Islet of Langerhans (tissue), 1 donor: ENCODE results near the gene FAM111A.
"Not testable (repeated sequence)": the region's sequence is repeated elsewhere in the genome, so short reads cannot be mapped to it uniquely, and the experiment has no call there.

ENCODE experiments used
- FAIRE-seq: peaks from one replicate; lab custom pipeline; 2011; peaks lifted over from hg19 to GRCh38; lab: Jason Lieb, UNC

Gene FAM111A, protein sequence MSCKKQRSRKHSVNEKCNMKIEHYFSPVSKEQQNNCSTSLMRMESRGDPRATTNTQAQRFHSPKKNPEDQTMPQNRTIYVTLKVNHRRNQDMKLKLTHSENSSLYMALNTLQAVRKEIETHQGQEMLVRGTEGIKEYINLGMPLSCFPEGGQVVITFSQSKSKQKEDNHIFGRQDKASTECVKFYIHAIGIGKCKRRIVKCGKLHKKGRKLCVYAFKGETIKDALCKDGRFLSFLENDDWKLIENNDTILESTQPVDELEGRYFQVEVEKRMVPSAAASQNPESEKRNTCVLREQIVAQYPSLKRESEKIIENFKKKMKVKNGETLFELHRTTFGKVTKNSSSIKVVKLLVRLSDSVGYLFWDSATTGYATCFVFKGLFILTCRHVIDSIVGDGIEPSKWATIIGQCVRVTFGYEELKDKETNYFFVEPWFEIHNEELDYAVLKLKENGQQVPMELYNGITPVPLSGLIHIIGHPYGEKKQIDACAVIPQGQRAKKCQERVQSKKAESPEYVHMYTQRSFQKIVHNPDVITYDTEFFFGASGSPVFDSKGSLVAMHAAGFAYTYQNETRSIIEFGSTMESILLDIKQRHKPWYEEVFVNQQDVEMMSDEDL

DNA sequence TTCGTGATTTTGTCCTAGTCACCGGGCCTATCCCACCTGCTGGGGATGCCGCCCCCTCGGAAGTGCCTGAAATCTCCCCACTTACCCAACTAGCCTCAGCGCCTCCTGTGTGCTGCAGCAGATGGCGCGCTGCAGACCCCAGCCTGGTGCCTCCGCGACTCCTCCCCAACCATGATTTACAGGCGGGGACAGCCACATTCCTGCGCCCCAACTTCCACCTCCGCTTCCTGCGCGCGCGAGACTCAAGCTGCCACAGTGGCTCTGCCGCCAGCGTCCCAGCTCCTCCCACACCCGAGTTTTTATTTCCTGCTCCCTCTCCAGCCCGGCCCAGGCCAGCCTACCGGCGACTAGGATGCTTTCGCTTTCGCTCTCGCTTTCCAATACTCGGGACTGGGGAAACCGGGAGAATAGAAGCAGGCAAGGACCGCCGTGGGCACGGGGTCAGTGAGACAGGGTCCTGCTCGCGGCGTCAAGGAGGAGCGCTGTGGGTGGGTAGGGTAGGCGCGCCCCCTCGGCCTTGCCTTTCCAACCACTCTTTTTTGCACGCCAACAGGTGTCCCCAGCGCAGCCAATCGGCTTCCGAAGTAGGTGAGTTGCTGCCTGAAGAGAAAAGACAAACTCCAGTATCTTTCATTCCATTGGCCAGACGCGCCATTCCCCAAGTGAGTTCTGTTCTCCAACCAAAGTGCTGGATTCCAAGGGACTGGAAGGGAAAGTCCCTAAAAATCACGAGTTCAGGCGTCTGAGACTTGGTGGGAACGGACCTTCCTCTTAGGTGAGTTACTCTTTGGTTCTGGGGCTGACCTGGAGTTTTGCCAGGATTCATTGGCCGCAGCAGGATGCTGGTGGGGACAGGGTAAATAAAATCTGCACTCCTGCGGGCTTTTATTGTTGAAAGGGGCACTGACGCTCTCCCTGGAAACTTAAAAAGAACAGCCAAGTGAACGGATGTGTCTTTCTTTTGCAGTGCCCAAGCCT, at the start of gene FAM111A:
FAM111A (plus strand) TSS at position 327 of the 978 bp plus-strand sequence. CDS start 6,017 bp downstream, outside the sequence.
- peak; percentile 81 for FAIRE-seq

DNA sequence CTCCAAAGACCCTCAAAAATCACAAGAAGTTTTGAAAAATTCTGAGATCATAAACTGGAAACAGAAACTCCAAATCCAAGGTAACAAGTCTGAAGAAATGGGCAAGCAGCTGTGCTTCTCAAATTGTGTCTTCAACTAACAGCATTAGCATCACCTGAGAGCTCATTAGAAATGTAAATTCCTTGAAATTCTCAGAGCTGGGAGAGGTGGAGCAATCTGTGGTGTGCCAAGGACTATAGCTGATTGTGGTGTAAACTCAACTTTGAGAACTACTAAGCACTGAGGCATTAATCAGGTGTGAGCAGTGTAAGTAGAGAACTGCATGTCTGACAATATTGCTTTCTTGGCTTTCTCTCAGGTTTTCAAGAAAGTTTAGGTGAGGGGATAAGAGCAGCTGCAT, 49.1 kb upstream of the FAM111A start:
- not testable (repeated sequence) for FAIRE-seq

DNA sequence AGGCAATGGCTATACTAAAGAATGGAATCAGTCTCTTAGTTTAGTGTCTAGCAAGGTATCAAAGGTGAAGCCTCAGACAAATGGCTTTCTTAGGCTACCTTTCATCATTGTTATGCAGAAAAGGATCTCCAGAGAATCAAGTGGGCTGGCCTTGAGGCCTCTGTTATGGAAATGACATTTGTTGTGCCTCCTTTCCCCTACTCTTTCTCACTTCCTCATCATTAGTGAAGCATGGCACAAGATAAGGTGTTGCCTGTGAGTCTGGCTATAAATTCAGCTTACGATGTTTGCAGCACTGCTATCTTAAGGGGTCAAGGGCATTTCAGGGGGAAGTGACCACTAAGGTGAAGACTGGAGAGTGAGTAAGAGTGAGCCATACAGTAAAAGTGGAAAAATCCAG, 47.4 kb upstream of the FAM111A start:
- not testable (repeated sequence) for FAIRE-seq

DNA sequence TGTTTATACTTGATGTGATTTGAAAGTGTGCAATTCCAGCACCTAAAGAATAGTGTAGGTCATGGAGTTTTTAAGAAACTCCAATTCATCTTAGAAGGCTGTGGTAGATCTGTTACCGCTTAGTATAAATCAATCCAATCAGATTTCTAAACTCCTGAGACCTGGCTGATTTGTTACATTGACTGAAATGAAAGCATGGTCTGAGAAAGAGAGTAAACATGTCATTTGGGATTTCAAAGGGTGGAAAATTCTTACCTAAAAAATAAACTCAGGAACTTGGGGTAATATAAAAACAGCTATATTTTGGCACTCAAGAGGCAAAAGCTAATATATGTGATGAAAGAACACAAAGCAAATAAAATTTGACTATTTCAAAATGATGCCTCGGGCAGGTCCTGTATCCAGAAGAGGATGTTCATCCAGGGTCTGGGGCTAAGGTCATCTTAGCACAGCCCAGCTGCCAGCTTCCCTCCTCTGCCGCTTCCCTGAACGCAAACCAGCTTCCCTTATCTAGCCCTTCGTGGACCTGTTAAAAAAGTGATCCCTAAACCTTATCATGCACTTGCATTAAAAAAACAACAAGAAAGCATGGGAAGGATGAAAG, 46.6 kb upstream of the FAM111A start:
- not testable (repeated sequence) for FAIRE-seq

DNA sequence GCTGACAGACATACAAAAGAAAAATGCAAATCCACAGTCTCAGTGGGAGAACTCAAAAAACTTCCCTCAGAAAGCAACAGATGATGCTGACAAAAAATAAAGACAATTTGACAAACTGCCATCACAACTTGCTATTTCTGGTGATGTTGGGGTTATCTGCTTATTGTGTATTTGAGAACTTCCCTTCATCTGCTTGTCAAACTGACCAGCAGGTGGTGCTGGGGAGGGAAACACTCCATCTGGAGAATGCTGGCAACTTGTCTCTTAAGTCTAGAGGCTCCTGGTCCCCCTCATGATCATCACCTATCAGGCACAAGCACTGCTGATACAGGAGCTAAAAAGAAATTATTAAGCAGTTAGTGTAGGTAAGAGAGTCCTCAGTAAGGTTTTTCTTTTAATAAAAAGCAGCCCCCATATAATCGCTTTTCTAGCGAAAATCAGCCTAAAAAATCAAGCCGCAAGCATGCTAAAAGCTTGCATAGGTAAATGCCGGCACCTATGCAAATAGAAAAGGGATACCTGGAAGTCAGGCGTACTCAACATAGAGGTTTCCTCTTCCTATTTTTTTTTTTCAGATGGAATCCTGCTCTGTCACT, 45.4 kb upstream of the FAM111A start:
- no peak for FAIRE-seq

DNA sequence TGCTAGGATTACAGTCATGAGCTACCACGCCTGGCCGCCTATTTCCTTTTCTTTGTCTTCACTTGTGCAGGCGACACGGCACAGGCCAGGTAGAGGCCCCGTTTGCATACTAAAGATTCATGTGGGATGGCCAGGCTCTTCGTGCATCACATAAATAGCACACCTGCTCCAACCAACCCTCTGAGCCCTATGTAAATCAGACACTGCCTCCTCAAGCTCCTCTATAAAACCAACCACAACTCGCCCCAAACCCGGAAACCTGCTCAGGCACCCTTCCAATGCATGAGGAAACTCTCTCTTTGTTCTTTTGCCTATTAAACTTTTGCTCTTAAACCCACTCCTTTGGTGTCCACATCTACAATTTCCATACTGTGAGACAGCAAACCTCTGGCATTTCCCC, 44.7 kb upstream of the FAM111A start:
- not testable (repeated sequence) for FAIRE-seq

DNA sequence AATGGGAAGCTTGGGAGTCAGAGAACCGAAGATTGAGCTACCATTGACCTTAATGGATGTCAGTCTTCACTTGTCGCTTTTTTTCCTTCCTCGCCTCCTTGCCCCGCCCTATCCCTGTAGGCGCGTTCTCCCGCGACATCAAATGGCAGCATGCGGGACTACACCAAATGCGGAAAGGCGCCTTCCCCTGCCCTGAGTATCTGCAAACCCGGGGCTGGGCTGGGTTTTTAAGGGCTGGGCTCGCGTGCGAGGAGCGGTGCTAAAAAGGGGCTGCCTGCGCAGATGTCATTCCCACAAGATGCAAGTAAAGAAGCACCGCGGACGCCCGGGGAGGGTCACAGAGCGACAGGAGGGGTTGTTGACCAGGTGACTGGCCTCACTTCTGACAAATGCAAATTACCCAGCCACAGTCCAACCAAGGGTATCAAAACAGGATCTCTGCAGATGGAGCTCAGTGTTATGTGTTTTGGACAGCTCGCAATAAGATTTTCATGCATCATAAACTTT, 40.3 kb upstream of the FAM111A start:
- FAIRE-seq: no peak

DNA sequence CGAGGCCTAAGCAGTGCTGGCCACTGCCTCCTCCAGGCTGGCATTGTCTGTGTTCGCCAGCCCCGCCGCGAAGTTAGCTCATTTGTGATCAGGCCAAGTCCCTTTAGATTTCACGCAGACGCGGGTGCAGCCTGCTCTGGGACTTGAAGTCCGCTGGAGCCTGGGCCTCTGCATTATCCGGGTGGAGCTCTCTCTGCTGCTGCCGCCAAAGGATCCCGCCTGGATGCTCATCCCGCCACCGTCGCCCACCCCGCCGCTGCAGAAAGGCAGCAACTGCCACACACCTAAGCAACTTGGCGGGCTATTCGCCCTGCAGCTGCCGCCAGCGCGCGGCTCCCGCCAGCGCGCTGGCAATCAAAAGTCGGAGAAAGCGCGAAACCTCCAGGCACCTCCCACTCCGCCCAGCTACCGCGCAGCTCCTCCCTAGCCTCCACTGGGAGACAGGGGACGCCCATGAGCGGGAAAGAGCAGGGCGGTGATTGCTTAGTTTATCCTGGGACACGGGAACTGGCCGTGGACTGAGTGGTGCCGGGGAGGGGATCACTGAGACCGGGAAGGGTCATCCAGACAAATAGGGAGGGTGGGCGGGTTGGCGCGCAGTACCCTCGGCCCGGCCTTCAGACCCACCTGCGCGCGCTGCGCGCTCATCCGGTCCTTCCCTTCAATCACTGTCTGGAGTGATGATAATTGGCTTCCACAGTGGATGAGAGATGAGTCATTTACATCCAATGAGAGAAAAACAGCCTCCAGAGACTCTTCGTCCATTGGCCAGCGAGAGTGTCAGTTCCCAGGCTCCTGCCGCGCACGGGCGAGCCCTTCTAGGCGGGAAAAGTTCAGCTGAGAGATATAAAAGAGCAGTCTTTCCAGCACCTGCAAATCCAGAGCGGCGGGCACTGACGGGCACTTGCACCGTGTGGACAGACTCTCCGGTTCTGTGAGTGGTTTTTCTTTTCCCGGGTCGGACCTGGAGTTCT, 36.0 kb upstream of the FAM111A start, which contains the start of gene FAM111B:
FAM111B (plus strand) TSS at position 875 of the 974 bp plus-strand sequence. CDS start 2,389 bp downstream, outside the sequence.
- FAIRE-seq: peak; percentile 49

DNA sequence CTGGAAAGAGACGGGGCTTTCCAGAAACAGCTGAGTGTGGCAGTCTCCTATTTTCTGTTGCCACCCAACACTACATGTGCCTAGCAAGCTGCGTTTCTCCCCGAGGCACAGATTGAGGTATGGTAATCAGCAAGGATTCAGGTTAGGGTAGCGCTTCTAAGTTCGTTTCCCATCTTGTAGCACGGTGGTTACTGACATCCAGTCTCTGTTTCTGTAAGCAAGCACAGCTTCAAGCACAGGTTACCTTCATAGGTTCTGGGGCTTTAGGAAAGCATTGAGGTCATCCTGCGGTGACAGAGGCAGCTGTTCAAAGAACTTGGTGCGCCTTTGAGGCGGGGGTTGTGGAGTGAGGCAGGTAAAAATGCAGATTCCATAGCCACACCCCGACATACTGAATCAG, 34.9 kb upstream of the FAM111A start:
- not testable (repeated sequence) for FAIRE-seq

DNA sequence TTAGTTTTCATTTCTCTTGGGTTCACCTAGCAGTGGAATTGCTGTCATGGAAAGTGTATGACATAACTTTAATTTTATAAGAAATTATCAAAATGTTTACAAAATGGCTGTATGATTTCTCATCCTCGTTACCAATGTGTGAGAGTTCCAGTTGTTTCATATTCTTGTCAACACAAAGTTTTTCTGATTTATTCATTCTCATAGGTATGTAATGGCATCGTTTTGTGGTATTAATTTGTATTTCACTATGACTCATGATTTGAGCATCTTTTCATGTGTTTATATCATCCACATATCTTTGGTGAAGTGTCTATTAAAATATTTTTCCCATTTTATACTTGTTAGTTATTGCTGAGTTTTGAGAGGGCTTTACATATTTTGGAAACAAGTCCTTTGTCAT, 30.2 kb upstream of the FAM111A start:
- no peak for FAIRE-seq

DNA sequence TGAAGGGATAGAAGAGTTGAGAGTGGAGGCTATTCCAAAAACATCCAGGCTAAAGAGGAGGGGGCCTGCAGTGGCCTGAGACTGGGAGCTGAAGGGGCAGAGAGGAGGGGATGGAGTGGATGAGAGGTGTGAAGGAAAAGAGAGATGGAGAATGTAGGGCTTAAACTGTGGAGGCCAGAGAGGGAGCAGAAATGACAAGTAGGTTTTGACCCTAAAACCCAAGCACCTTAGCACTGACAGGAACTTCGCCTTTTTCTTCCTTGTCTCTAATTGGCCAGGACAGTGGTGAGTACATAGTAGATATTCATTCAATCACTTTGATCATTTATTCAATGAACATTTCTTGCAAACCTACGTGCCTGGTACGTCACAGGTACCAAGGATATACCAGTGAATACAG, 28.3 kb upstream of the FAM111A start:
- no peak for FAIRE-seq

DNA sequence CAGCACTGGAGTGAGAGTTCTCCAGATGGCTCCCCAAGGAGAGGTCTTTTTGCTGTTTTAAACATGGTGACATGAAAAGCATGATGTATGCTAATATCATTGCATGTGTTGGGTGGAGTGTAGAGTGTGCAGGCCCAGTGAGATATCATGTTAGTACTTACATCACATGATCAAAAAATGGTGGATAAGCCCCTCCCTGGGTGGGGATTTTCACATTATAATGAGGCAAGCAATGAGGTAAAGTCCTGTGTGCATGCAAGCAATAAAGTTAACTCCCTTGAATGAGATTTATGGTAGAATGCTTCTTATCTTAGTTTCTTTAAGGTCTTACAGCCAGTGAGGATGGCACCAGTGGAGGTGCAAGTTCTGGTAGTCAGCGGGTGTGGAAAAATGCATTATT, 27.1 kb upstream of the FAM111A start:
- no peak for FAIRE-seq

DNA sequence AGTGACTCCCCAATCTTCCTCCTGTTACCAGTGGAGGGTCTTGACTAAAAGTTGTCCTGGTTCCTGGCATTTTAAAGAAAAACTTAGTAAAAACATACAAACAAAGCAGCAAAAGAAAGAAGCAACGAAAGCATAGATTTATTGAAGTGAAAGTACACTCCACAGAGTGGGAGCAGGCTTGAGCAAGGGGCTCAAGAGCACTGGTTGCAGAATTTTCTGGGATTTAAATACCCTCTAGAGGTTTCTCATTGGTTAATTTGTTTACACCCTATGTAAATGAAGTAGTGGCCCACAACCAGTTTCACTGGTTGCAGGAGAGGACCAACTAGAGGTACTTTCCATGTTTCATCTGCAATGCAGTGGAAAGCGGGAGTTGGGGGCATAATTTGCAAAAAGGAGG, 24.9 kb upstream of the FAM111A start:
- FAIRE-seq: no peak

DNA sequence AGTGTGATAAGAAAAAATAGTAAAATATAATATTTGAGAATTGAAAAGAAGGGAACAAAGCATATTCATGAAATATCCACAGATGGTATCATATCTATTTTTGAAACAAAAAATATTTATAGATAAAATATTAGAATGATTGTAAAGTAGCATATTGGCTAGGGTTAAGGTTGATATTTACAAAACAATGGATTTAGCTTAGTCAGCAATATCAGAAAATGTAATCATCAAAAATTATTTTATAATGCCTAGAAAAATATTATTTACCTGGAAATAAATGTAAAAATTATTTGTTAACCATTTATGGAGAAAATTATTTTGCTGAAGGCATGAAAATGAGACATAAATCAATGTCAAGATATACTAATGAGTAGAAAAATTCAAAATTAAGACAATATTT, 22.8 kb upstream of the FAM111A start:
- no peak for FAIRE-seq

DNA sequence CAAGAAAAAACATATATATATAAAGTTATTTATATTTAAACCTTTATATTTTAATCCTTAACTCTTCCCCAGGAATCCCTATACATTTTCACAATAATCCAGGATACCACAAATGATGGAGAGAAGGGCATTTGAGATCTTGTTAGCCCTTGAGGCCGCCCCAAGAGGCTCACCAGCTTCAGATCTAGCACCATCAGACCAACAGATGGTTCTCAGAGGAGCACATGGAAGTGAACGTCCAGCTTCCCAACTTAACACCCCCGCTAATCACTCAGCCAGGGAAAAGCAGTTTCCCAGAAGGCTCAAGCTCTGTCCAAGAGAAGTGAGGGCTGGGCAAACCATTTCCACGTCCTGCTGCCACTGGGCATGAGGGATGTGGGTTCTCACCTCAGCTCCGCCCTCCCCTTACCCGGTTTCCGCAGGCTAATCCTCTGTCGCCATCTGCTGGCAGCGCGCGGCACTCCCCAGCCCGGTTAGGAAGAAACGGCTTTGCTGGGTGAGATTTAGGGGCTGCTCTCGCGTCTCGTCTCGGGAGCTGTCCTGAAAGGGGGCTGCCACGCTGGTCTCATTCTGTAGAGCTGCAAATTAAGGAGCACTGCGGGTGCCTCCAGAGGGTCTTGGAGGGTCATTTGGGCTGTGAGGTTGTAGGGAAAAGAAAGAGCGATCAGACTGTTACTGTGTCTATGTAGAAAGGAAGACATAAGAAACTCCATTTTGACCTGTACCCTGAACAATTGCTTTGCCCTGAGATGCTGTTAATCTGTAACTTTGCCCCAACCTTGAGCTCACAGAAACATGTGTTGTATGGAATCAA, 6.8 kb upstream of the FAM111A start:
- no peak for FAIRE-seq

DNA sequence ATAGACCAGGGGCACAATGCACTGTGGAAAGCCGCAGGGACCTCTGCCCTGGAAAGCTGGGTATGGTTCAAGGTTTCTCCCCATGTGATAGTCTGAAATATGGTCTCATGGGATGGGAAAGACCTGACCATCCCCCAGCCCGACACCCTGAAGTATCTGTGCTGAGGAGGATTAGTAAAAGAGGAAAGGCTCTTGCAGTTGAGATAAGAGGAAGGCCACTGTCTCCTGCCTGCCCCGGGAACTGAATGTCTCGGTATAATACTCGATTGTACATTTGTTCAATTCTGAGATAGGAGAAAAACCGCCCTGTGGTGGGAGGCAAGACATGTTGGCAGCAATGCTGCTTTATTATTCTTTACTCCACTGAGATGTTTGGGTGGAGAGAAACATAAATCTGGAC, 6.1 kb upstream of the FAM111A start:
- not testable (repeated sequence) for FAIRE-seq

DNA sequence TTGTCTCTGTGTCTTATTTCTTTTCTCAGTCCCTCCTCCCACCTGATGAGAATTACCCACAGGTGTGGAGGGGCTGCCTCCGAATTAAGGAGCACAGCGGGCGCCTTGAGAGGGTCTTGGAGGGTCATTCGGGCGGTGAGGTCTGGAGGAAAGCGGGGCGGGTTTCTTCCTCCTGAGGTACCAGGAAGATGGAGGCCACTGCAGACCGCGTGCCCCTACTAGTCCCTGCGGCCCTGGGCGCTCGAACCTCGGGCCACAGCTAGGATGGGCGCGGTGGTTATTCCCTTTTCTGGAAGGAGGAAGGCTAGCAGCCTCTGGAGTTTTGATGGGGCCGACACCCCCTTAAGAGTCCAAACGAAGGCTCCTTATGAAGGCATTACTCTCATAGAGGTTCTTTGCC, 5.5 kb upstream of the FAM111A start:
- no peak for FAIRE-seq

DNA sequence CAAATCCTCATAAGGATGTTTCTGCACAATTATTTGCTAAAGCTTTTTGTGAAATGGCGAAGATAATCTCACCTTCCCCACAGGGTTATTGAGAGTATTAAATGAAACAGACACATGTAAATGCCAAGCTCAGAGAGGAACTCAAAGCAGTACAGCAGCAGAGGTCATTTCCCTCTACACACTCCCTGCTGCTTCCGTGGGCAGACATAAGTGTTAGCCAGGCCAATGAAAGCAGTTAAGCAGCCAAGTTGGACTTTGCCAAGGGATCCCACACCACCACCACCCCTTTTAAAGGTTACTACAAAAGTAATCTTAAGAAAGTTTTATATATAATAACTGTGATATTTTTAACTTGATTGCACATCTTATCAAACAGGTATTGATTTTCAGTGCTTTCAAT, 4.0 kb upstream of the FAM111A start:
- no peak for FAIRE-seq

DNA sequence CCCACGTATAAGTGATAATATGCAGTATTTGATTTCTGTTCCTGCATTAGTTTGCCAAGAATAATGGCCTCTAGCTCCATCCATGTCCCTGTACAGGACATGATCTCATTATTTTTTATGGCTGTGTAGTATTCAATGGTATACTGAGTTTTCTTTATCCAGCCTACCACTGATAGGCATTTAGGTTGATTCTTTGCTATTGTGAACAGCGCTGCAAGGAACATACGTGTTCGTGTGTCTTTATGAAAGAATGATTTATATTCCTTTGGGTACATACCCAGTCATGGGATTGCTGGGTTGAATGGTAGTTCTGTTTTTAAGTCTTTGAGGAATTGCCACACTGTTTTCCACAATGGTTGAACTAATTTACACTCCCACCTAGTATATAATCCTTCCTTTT, 1.5 kb upstream of the FAM111A start:
- no peak for FAIRE-seq
